UCSD-AML1 (cell line): Measurements from ENCODE around the gene PRKRIP1.
"Not testable (repeated sequence)": the region's sequence is repeated elsewhere in the genome, so short reads cannot be mapped to it uniquely, and the experiment has no call there.

Source experiments
- DNase-seq: peaks from one replicate; lab custom pipeline; 2025; ENCODE audit not compliant: unreplicated experiment; lab: John Stamatoyannopoulos, UW

PRKRIP1 gene

GRCh38 chr7:102455596-102455995, 59.4 kb downstream of the PRKRIP1 start:
- no peak for DNase-seq

GRCh38 chr7:102456327-102456726, 60.2 kb downstream of the PRKRIP1 start:
- DNase-seq = no peak

GRCh38 chr7:102457352-102457924, 61.3 kb downstream of the PRKRIP1 start:
- DNase-seq = no peak

- no peak for DNase-seq
Observed at GRCh38 chr7:102459221-102459844, 63.2 kb downstream of the PRKRIP1 start.

GRCh38 chr7:102460467-102460866, 64.3 kb downstream of the PRKRIP1 start:
- DNase-seq = no peak

- DNase-seq = peak; percentile 24
Observed at GRCh38 chr7:102463841-102464576, 67.8 kb downstream of the PRKRIP1 start.

GRCh38 chr7:102464577-102465280, 68.6 kb downstream of the PRKRIP1 start, which contains the start of the genes ALKBH4 and LRWD1:
TSS of gene ALKBH4 (minus strand) at chr7:102464863. CDS start at chr7:102464836, 27 bp downstream.
TSS of gene LRWD1 (plus strand) at chr7:102464984. CDS start at chr7:102465081, 97 bp downstream.
- DNase-seq = peak; percentile 87

- no peak for DNase-seq
Observed at GRCh38 chr7:102466097-102466496, 69.9 kb downstream of the PRKRIP1 start.

- DNase-seq = no peak
Observed at GRCh38 chr7:102467581-102468477, 71.7 kb downstream of the PRKRIP1 start.

- DNase-seq = no peak
Observed at GRCh38 chr7:102468478-102469350, 72.6 kb downstream of the PRKRIP1 start.

- no peak for DNase-seq
Observed at GRCh38 chr7:102469351-102469971, 73.3 kb downstream of the PRKRIP1 start.

- no peak for DNase-seq
Observed at GRCh38 chr7:102469972-102470825, 74.0 kb downstream of the PRKRIP1 start.

- DNase-seq = no peak
Observed at GRCh38 chr7:102471791-102472125, 75.6 kb downstream of the PRKRIP1 start.

- no peak for DNase-seq
Observed at GRCh38 chr7:102472126-102473041, 76.2 kb downstream of the PRKRIP1 start.

GRCh38 chr7:102473271-102473991, 77.3 kb downstream of the PRKRIP1 start:
- DNase-seq = no peak

- not testable (repeated sequence) for DNase-seq
Observed at GRCh38 chr7:102474116-102474515, 78.0 kb downstream of the PRKRIP1 start.
